Measurements from ENCODE around the gene CER1.

Gene CER1

GRCh38 chr9:14719231-14719923 is 3.2 kb downstream of the CER1 start:
- TF ChIP-seq CTCF (conservative IDR thresholded peaks at IDR 0.05) = no peak
- H3K27ac ChIP-seq = no peak overlapping the region

DNA sequence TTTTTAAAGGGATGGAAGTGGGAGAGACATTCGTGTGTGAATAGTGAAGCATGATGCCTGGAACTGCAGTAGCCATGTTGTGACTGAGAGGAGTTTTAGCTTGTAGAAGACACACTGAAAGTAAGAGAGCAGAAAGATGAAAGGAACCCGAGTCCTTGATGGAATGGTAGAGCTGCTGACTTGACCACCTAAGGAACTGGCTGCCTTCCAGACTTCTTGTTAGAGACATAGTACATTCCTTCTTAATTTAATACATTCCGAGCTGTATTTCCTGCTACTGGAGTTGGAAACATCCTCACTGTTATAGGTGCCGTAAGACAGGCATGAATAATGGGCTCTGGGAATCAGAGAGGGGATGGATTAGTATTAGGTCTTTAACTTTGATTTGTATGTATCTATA is 7.4 kb downstream of the CER1 start:
- no peak overlapping the region for H3K27ac ChIP-seq
- no peak for TF ChIP-seq CTCF (conservative IDR thresholded peaks at IDR 0.05)

DNA sequence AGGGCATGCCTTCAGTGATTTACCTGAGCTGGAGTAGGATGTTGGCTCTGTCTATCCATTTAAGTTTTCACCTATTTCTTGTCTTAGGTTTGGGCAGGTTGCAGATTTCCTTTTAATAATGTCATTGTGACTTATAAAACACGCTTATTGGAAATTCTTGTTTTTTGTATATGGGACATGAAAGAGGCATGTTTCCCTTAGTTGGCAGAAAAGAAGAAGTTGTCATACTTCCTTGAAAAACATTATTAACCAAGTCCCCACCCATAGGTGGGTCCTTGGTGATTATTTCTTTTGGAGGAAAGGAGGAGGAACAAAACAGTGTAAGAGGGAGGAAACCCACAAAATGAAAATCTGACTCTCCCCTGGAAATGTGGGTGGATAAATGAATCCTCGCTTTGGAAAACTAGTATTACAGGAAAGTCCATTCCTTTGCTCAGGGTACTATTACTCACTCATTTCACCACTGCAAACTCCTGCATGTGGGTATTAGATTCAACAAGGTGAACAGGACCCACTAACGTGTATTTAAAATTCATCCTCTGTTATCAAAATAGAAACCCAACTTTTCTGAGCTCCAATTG is 9.3 kb downstream of the CER1 start:
- no peak for TF ChIP-seq CTCF (conservative IDR thresholded peaks at IDR 0.05)
- no peak overlapping the region for H3K27ac ChIP-seq

GRCh38 chr9:14710804-14711203 is 11.7 kb downstream of the CER1 start:
- TF ChIP-seq CTCF (conservative IDR thresholded peaks at IDR 0.05) = no peak
- no peak overlapping the region for H3K27ac ChIP-seq

DNA sequence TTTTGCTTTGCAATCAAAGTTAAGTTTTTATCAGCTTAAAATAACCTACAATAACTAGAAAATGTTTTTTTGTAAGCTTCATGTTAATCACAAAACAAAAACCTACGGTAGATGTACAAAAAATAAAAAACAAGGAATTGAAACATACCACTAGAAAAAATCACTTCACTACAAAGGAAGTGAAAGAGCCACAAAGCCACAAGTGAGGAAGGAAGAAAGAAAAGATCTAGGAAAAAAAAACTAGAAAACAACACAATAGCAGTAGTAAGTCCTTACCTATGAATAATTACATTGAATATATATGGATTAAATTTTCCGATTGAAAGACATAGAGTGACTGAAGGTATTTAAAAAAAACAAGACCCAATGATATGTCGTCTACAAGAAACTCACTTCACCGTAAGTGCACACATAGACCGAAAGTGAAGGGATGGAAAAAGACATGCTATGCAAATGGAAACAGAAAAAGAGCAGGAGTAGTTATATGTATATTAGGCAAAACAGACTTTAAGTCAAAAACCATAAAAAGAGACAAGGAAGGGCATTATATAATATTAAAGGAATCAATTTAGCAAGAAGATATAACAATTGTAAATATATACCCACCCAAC is 15.9 kb downstream of the CER1 start:
- TF ChIP-seq CTCF (conservative IDR thresholded peaks at IDR 0.05) = no peak
- no peak overlapping the region for H3K27ac ChIP-seq

- TF ChIP-seq CTCF (conservative IDR thresholded peaks at IDR 0.05) = no peak
- H3K27ac ChIP-seq = no peak overlapping the region
Measured at GRCh38 chr9:14705079-14705478, 17.5 kb downstream of the CER1 start.

GRCh38 chr9:14704281-14704680 is 18.3 kb downstream of the CER1 start:
- no peak overlapping the region for H3K27ac ChIP-seq
- no peak for TF ChIP-seq CTCF (conservative IDR thresholded peaks at IDR 0.05)
